GDM1 (cell line): Measurements from ENCODE around the gene OR13J1.
"Not testable (repeated sequence)": the region's sequence is repeated elsewhere in the genome, so short reads cannot be mapped to it uniquely, and the experiment has no call there.

Source experiments
- DNase-seq: peaks from one replicate; lab custom pipeline; 2025; lab: John Stamatoyannopoulos, UW

The OR13J1 gene, protein sequence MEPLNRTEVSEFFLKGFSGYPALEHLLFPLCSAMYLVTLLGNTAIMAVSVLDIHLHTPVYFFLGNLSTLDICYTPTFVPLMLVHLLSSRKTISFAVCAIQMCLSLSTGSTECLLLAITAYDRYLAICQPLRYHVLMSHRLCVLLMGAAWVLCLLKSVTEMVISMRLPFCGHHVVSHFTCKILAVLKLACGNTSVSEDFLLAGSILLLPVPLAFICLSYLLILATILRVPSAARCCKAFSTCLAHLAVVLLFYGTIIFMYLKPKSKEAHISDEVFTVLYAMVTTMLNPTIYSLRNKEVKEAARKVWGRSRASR

DNA sequence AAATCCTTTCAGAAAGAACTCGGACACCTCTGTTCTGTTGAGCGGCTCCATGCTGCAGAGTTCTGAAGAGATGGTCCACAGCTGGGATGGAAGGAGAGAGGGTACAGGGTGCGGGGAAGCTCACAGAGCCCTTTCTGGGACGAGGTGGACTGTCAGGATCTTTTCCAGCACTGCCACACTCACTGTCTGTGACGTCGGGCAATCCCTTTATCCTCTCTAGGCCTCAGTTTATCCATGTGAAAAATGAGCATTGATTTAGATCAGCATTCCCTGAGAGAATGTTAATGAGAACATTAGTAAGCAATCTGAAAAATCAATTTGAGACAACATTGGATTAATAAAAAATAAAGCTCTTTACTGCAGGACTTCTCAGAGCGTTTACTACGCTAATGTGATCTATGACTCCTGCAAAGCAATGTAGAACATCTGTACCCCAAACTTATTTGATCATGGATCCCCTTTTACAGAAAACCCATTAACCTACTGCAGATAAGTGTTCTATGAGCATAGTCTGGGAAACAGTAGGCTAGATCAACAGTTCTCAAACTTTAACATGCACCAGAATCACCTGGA, at the start of gene OR13J1:
Gene OR13J1 (minus strand): TSS at position 51 of the 573 bp plus-strand sequence. CDS start 0 bp downstream, at position 51.
- no peak for DNase-seq

DNA sequence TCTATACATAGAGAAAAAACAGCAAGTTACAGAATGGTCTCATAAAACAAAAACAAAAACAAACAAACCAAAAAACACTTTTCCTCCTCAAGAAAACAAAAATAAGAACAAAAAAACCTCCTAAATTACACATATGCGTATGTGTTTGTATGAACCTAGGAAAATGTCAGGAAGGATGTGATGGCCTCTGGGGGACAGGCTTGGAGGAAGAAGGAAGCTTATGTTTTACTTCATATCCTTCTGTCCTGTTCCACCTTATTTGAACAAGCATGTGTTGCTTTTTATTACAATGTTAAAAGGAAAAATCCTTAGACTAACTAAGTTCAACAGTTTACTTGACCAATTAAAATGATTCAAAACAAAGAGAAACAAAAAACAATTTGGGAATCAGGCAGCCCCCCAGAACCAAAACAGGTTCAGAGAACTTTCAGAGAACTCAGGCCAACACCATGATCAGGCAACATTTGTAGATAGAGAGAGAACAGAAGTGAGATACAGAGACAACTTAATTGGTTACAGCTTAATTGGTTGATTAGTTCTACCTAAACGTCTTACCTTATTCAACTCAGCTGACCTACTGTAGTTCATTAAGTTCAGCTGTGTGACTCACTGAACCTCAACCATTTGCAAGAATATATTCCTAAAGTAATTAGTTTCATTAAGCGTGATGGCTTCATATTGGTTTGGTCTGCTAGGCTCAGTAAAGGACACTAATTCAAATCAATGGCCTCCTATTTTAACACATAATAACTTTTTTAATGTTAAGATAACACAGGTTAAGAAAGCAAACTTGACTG, 49.2 kb upstream of the OR13J1 start:
- no peak for DNase-seq

DNA sequence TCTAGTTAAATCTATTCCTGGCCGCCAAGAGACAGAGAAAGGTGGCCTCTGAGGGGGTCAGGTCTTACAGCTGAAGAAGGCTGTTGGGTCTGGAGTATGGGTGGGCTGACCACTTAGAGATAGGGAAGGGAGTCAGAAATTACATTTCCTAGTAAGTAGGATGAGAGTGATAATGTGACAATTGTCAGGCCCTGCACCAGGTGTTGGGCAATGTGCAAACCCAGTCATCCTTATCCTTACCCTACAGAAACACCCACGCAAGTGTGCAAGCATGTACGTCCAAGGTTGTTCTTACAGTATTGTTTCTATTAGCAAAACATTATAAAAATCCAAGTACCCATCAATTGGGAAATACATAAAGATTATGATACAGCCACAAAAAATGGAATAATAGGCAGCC, 48.6 kb upstream of the OR13J1 start:
- no peak for DNase-seq

DNA sequence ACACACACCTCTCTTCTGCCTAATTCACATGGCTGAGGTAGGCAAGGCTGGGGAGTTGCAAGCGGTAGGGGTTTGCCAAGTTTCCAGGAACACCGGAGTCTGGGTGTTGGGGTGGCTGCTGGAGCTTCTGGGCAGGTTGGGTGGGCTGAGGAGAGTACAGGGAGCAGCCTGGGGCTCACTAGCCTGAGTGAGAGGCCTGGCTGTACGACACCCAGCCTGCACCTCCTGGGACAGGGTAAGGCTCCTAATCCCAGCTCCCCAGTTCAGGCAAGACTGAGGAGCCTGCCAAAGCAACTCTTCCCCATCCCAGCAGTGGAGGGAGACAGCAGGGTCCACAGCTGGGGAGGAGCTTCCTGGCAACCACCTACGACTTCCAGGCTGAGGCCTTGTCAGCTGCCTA, 47.1 kb upstream of the OR13J1 start:
- no peak for DNase-seq

DNA sequence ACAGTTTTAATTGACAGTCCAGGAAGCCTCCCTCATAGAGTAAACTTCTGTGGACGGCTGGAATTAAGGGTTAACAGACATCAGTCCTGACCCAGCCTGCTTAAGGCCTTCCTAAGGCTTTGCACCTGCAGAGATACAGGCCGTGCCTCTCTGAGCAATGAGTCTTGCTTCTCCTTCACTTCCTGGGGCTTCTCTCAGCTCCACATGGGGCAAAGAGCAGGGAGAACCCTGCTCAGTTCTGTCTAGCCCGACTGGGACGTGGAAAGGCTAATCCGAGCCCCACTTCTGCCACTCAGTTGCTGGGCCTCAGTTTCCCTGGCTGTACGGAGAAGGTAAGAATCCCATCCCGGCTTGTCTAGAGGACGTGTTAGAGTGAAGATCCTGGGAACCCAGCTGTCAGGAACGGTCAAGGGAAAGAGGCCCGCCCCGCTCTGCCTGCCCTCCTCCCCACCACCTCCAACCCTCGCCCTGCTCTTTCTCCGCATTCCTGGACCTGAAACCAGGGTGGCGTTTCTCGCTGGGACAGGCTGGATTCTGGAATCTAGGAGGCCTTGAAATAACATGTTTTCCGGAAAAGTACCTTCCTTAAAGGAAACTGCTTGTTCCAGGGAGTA, 45.6 kb upstream of the OR13J1 start:
- no peak for DNase-seq

DNA sequence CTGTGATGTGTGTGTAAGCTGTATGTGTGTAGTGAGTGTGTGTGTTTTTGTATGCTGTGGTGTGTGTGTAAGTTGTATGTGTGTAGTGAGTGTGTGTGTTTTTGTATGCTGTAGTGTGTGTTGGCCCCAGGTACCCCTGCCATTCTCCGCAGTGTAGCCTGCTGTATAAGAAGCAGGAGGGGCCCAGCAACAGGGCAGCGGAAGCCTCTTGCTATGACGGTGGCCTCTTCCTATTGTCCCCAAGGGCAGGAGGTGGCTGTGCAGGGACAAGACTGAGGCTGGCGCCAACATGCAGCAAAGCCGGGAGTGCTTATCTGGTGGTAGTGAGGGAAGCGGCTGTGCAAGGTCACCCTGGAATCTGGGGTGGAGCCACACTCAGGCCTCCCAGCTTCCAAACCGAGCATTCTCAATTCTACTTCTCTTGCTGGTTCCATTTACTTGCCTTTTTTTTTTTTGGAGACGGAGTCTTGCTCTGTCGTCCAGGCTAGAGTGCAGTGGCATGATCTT, 44.2 kb upstream of the OR13J1 start:
- no peak for DNase-seq

DNA sequence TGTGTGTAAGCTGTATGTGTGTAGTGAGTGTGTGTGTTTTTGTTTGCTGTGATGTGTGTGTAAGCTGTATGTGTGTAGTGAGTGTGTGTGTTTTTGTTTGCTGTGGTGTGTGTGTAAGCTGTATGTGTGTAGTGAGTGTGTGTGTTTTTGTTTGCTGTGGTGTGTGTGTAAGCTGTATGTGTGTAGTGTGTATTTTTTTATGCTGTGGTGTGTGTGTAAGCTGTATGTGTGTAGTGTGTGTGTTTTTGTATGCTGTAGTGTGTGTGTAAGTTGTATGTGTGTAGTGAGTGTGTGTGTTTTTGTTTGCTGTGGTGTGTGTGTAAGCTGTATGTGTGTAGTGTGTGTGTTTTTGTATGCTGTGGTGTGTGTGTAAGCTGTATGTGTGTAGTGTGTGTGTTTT, 43.2 kb upstream of the OR13J1 start:
- not testable (repeated sequence) for DNase-seq

DNA sequence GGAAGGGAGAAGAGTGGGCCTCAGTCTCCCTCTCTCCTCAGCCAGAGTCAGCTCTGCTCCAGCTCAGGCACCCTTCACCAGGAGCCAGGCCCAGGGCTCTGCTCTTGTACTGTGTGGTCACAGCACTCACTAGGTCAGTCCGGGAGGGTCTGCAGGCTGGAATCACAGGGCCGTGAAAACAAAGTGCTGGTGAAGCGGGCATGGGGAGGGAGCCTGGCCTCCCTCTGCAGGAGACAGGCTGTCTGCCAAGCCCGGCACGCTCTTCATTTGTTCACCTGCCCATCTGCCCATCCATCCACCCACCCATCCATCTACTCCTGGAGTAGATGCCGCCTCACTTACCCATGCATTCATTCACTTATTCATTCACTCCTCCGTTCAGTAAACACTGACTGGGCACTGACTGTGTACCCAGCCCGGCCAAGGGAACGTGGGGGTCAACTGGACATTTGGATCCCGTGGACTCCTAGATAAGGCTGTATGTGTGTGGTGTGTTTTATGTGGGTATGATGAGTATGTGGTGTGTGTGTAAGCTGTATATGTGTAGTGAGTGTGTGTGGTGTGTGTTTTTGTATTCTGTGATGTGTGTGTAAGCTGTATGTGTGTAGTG, 42.7 kb upstream of the OR13J1 start:
- no peak for DNase-seq

DNA sequence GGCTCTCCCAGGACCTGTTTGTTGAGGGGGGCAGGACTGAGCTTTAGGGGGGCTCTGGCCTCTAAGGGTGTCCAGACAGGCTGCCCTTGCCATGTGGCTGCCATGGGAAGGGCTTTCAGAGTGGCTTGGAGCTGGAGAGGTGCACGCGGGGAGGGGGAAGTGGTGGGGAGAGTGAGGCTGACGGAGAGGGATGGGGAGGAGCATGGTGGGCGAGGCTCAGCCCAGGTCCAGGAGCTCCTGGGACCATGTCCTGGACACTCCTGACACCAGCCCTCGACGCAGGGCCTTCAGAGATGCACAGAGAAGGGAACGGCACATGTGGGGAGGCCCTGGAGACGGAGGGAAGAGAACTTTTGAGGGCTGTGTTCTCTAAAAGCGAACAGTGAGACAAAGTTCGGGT, 41.5 kb upstream of the OR13J1 start:
- DNase-seq: no peak

DNA sequence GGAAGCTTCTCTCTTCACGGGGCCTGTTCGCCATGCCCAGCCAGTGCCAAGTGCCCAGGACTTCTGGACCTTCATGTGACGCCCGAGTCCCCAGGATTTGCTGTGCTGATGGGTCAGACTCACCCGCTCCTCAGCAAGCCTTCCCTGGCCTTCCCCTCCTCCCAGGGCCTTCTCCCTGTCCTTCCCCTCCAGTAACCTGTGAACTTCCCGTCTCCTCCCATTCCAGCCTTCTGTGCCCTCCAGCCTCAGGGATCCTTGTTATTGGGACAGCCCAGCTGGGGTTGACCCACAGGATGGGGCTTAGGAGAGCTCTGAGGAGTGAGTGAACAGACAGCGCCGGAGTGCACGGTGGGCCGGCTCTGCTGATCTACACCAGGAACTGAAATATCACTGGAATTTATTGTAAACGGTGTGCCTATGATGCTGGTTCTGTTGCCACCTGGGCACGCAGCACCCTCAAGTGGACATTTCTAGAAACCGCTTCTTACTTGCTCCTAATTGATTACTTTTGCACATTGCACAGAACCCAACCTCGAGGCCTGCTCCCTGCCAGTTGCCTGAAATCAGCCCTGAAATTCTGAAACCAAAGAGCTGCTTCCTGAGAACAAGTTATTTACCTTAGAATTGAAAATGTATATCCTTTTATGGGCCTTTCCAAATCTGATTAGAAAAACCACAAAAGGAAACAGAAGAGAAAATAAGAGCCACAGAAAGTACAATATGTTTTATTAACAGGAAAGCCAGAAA, 40.6 kb upstream of the OR13J1 start:
- DNase-seq: no peak

DNA sequence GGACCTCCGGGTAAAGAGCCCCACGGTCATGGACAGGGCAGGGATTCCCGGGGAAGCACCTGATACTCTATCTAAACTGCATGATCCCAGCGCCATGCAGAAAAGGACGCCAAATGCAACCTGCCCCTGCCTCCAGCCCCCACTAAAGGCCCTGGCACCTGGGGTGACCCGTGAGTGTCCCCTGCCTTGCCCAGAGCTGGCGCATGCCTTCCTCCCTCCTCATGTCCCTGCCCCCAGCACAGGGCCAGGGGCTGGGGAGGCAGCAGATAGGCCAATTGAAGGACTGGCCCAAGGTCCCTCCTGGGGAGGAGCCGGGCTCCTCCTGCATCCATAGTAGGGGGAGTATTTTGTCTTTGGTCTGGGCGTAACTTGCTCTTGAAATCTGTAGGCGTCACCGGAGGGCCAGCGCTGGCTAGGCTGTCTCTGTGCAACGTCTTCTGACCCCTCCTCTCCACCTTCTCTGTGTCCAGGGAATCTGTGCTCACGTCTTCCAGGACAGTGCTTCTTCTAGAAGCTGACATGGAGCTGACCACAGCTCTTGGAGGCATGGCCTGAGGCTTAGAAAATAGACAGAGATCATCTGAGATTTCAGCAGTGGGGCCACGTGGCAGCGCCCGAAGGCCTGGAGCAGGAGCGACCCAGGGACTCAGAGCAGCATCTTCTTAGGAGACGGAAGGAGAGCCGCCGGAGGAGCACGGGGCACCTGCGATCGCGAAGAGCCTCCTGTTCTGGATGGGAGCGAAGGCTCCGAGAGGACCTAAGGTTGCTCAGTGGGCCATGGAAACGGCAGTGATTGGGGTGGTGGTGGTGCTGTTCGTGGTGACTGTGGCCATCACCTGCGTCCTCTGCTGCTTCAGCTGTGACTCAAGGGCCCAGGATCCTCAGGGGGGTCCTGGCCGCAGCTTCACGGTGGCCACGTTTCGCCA, 39.7 kb upstream of the OR13J1 start:
- no peak for DNase-seq

DNA sequence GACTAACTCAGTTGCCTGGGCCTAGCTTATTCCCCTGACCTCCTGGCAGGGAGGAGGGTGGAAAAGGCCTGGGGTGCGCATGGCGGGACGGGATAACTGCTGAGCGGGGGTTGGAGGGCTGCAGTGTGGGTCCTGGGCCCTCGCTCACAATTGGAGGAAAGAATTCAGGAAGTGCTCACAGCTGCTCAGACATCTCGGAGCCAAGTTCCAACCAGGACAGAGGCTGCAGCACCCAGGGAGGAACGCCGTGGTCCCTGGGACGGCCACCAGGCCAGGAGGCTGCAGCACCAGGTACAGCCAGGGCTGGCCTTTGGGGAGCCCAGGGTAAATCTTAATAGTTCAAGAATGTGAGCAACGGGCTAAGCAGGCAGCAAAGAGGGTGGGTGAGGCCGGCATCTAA, 39.1 kb upstream of the OR13J1 start, which contains the start of gene SPAAR:
Gene SPAAR (plus strand): TSS at position 217 of the 400 bp plus-strand sequence. CDS start 974 bp downstream, outside the sequence.
- no peak for DNase-seq

DNA sequence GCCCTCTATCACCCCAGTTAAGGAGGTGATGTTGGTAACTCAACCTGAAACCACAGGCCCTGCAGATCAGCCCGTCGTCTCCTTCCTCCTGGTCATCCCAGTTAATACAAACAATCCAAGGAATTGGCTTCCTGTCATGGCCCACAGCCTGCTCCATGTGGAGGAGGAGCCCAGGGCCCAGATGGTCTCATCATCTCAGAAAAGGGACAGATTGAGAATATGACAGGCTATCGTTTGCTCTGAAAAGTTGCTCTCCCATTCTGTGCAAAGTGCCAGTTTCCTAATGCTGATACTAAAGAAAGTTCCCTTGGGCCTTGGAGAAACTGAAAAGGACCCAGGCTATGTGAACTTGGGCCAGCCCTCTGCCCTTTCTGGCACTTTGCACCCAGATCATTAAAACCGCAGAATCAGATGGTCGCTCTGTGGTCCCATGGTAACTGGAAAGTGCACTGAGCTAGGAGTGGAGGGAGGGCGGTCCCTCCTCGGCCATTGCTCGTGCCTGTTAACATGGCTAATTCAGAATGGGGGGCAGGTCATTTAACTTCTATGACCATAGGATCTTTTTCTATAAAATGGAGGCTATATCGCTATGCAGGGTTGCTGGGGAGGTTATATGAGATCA, 38.4 kb upstream of the OR13J1 start:
- DNase-seq: no peak

DNA sequence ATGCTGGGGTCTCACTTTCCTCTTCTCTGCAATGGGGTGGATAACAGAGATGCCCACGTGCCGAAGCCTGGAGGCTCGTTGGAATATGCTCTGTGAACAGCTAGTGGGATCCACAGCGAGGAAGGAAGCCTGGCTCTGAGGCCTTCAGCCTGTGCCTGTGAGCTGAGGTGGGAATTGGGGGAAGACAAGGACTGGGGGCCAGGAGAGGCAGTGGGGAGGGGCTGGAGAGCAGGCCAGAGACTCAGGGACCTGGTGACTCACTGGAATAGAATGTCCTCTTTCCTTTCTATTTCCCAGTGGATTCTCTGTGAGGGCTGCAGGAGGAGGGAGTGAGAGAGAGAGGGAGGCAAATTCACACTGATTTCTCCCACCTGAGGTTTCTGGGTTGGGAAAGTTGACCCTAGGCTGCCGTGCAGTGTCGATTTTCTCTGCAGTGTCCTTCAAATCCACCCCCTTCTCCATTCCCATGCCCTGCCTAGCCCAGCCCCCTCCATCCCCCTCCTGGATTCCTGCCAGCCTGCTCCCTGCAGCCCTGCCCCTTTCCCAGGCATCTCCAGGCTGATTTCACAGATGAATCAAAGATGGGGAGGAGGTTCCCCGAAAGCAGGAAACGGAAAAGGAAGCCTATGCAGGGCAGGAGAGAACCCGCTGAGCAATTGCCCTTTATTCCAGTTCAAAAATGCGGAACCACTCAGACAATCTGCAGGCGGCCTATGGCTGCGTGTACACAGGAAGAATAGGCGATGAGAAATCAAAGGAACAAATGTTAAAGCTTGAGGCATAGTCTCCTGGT, 37.7 kb upstream of the OR13J1 start:
- peak; percentile 66 for DNase-seq

DNA sequence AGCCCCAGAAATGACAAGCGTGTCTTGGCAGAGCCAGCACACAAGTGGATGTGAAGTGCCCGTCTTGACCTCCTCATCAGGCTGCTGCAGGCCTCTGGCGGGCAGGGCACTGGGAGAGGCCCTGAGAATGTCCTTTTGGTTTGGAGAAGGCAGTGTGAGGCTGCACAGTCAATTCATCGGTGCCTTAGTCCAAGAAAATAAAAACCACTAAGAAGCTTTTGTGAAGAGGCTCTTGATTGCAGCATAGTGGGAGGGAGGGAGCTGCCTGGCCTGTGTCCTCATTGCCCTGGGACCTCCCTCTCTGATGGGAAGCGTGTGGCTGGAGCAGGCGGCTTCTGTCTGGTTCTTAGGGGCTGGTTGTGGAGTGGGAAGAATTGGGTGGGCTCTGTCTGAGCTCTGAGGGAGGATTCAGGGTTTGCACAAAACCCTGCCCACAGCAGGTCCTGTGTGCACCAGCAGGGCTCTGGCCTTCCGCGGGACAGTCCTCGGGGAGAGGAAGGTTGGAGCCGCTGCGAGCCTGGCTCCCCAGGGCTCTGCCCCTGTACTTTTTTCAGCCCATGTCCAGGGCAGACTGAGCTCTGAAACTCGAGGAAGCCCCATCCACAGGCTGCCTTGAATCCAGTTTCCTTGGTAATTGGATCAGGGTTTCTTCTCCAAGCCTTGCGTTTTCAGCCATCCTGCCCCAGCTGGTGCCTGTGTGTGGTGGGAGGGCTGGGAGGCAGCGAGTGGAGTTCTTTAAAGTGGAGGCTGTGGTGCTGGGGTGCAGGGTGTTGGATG, 36.9 kb upstream of the OR13J1 start:
- no peak for DNase-seq

DNA sequence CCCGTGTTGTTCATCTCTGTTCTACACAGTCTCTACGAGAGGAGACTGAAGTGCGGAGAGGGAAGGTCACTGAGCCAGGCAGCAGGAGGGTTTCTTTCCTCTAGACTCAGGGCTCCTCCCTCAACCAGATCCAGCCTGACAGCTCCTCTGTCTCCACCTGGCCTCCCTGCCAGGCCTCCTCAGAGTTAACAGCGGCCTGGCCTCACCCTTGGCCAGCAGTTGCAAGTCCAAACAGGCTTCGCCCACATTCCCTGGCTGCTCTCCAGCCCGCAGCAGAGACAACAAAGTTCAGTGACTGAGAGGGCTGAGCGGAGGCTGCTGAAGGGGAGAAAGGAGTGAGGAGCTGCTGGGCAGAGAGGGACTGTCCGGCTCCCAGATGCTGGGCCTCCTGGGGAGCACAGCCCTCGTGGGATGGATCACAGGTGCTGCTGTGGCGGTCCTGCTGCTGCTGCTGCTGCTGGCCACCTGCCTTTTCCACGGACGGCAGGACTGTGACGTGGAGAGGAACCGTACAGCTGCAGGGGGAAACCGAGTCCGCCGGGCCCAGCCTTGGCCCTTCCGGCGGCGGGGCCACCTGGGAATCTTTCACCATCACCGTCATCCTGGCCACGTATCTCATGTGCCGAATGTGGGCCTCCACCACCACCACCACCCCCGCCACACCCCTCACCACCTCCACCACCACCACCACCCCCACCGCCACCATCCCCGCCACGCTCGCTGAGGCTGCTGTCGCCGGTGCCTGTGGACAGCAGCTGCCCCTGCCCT, 35.9 kb upstream of the OR13J1 start, which contains the start of gene HRCT1:
Gene HRCT1 (plus strand): TSS at position 291 of the 768 bp plus-strand sequence. CDS start 86 bp downstream, at position 377.
- DNase-seq: no peak
